Activated naive CD8-positive, alpha-beta T cell treated with anti-CD3 and anti-CD28 coated beads, Interleukin-2, amount 50 U/mL, for 24 hours (primary cell): ENCODE results near the gene TRIM63.

Source experiments
- ATAC-seq: fragments of 150-1000 bp; cut with Tn5 transposase; one replicate; pipeline ENCODE4 v1.10.0; 2021
- DNase-seq: peaks from one replicate; pipeline ENCODE4 v3.0.0; 2021
- H3K27ac Mint-ChIP-seq: one replicate; pipeline ENCODE4 v1.8.0; 2021; ENCODE audit warnings: mild to moderate bottlenecking, mixed read lengths
- H3K27me3 Mint-ChIP-seq: one replicate; pipeline ENCODE4 v1.8.0; 2021; ENCODE audit warnings: mixed read lengths
- H3K36me3 Mint-ChIP-seq: one replicate; pipeline ENCODE4 v1.8.0; 2021; ENCODE audit warnings: low read depth, mixed read lengths
- H3K4me1 Mint-ChIP-seq: one replicate; pipeline ENCODE4 v1.8.0; 2021; ENCODE audit warnings: mixed read lengths
- H3K4me3 Mint-ChIP-seq: one replicate; pipeline ENCODE4 v1.8.0; 2021; ENCODE audit warnings: mild to moderate bottlenecking, moderate library complexity, mixed read lengths
- H3K9me3 Mint-ChIP-seq: one replicate; pipeline ENCODE4 v1.8.0; 2021; ENCODE audit warnings: mixed read lengths

TRIM63 gene

GRCh38 chr1:26038477-26038876 is 29.0 kb downstream of the TRIM63 start:
- Mint-ChIP-seq H3K36me3 (no peaks in the 10 kb centered on the region), H3K4me3 (no peak overlapping the region), H3K27me3 (peaks cover 19% of the 10 kb centered on the region), H3K27ac (no peak overlapping the region), H3K9me3 (no peaks in the 10 kb centered on the region), H3K4me1 (peaks cover 19% of the 10 kb centered on the region)
- ATAC-seq (no peak), DNase-seq (no peak)

GRCh38 chr1:26037904-26038303 is 29.5 kb downstream of the TRIM63 start:
- Mint-ChIP-seq H3K27ac (no peak overlapping the region), H3K9me3 (no peaks in the 10 kb centered on the region), H3K27me3 (peaks cover 14% of the 10 kb centered on the region), H3K4me1 (peaks cover 19% of the 10 kb centered on the region), H3K36me3 (no peaks in the 10 kb centered on the region), H3K4me3 (no peak overlapping the region)
- ATAC-seq (no peak), DNase-seq (no peak)

GRCh38 chr1:26036756-26037281 is 30.6 kb downstream of the TRIM63 start:
- Mint-ChIP-seq H3K27me3 (peaks cover 14% of the 10 kb centered on the region), H3K4me3 (no peak overlapping the region), H3K9me3 (no peaks in the 10 kb centered on the region), H3K4me1 (peaks cover 19% of the 10 kb centered on the region), H3K27ac (no peak overlapping the region), H3K36me3 (no peaks in the 10 kb centered on the region)
- ATAC-seq = no peak
- DNase-seq = no peak

- DNase-seq (peak; percentile 86), ATAC-seq (peak; percentile 72)
- H3K4me3 Mint-ChIP-seq = peak overlapping the region; percentile 87
- H3K36me3 Mint-ChIP-seq = no peaks in the 10 kb centered on the region
- H3K4me1 Mint-ChIP-seq = peaks cover 19% of the 10 kb centered on the region
- peaks cover 14% of the 10 kb centered on the region for H3K27me3 Mint-ChIP-seq
- H3K27ac Mint-ChIP-seq = peak overlapping the region; percentile 75
- no peaks in the 10 kb centered on the region for H3K9me3 Mint-ChIP-seq
Observed at GRCh38 chr1:26035959-26036755, 31.3 kb downstream of the TRIM63 start.

- H3K27me3 Mint-ChIP-seq = peaks cover 14% of the 10 kb centered on the region
- H3K36me3 Mint-ChIP-seq = no peaks in the 10 kb centered on the region
- DNase-seq (peak; percentile 92), ATAC-seq (peak; percentile 82)
- peaks cover 19% of the 10 kb centered on the region for H3K4me1 Mint-ChIP-seq
- peak overlapping the region; percentile 87 for H3K4me3 Mint-ChIP-seq
- H3K9me3 Mint-ChIP-seq = no peaks in the 10 kb centered on the region
- H3K27ac Mint-ChIP-seq = peak overlapping the region; percentile 75
Observed at GRCh38 chr1:26035203-26035958, 32.0 kb downstream of the TRIM63 start.

DNA sequence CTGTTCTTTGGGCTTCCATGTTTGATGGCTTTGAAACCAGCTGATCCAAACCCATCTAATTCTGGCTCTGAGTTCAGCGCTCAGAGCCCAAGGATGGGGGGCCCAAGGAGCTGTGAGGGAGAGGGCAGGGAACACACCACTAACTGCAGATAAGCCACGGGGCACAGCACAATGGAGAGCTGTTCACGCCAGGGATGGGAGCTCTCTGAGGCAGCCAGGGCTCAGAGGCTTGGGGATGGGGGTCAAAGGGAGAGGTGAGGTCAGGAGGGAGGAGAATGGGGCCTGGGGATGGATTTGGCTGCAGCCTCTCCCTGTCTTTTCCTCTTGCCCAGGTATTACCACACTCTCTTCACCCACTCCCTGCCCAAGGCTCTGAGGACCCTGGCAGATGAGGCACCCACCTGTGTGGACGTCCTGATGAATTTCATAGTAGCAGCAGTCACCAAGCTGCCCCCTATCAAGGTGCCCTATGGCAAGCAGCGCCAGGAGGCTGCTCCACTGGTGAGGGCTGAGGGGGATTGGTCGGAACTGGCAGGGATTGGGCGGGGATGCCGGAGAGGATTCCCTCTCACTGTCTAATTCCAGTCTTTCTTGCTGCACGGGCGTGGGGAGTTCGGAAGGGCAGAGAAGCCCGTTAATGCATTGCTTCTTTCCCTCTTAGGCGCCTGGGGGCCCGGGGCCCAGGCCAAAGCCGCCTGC is 32.8 kb downstream of the TRIM63 start:
- peaks cover 19% of the 10 kb centered on the region for H3K4me1 Mint-ChIP-seq
- H3K27me3 Mint-ChIP-seq = peaks cover 13% of the 10 kb centered on the region
- DNase-seq (no peak), ATAC-seq (no peak)
- peak overlapping the region; percentile 87 for H3K4me3 Mint-ChIP-seq
- H3K9me3 Mint-ChIP-seq = no peaks in the 10 kb centered on the region
- H3K27ac Mint-ChIP-seq = no peak overlapping the region
- H3K36me3 Mint-ChIP-seq = no peaks in the 10 kb centered on the region

DNA sequence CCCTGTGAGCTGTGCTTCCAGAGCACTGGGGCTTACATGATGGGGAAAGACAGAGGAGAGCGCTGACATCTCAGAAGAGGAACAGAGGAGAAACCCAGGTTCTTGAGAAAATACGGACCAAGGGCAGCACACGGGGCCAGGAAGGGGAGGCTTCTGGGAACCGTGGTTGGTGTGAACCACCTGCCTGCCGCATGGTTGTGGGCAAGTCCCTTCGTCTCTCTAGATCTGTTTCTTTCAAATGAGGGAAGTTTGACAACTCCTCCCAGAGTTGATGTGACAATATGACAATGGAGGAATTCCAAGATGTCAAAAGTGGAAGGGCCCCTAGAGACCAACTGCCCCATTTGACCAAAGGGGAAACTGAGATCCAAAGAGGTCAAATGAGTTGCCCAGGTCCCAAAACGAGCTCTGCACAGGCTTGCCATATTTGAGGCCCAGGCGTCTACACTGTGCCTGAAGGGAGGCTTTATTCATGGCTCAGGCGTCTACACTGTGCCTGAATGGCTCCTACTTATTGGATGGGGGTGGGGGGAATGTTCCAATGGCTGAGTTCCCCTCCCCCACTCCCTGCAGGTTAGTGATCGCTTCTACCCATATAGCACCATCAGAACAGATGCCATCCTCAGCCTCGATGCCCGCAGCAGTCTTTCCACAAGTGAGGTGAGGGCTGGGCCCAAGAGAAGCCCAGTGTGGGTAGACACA is 34.6 kb downstream of the TRIM63 start:
- Mint-ChIP-seq H3K9me3 (no peaks in the 10 kb centered on the region), H3K27me3 (peaks cover 12% of the 10 kb centered on the region), H3K36me3 (no peaks in the 10 kb centered on the region), H3K4me3 (no peak overlapping the region), H3K4me1 (peaks cover 19% of the 10 kb centered on the region), H3K27ac (no peak overlapping the region)
- ATAC-seq (no peak), DNase-seq (no peak)

DNA sequence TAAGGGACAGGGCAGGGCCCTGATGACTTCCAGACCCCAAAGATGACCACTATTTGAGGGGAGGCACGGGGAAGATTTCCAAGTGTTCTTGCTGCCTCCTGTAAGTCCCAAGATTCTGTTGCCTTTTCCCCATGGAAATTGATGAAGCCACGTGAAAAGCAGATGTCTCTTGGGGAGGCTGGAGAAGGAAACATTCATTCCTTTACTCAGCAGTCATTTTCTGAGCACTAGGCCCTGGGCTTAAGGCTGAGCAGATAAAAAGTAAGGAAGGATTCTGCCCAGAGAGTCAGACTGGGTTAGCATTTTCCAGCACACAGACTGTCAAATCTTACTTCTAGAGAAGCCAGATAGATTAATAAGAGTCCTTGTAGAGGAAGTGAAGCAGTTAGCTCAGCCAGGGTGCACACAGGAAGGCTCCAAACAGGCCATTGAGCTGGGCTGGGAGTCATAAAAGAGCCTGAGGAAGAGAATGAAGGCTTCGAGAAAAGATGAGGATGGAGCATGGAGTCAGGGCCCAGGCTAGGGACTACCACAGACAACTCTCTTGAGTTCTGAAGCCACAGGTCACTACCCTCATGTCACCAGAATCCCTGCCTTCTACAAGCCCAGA is 35.7 kb downstream of the TRIM63 start:
- Mint-ChIP-seq H3K27ac (no peak overlapping the region), H3K4me3 (no peak overlapping the region), H3K27me3 (peaks cover 12% of the 10 kb centered on the region), H3K9me3 (no peaks in the 10 kb centered on the region), H3K36me3 (no peaks in the 10 kb centered on the region), H3K4me1 (peaks cover 19% of the 10 kb centered on the region)
- DNase-seq (no peak), ATAC-seq (no peak)

- H3K4me3 Mint-ChIP-seq = no peak overlapping the region
- no peaks in the 10 kb centered on the region for H3K36me3 Mint-ChIP-seq
- DNase-seq (no peak), ATAC-seq (no peak)
- peaks cover 10% of the 10 kb centered on the region for H3K27me3 Mint-ChIP-seq
- no peaks in the 10 kb centered on the region for H3K9me3 Mint-ChIP-seq
- H3K4me1 Mint-ChIP-seq = peaks cover 14% of the 10 kb centered on the region
- no peak overlapping the region for H3K27ac Mint-ChIP-seq
Observed at GRCh38 chr1:26031196-26031595, 36.2 kb downstream of the TRIM63 start.

DNA sequence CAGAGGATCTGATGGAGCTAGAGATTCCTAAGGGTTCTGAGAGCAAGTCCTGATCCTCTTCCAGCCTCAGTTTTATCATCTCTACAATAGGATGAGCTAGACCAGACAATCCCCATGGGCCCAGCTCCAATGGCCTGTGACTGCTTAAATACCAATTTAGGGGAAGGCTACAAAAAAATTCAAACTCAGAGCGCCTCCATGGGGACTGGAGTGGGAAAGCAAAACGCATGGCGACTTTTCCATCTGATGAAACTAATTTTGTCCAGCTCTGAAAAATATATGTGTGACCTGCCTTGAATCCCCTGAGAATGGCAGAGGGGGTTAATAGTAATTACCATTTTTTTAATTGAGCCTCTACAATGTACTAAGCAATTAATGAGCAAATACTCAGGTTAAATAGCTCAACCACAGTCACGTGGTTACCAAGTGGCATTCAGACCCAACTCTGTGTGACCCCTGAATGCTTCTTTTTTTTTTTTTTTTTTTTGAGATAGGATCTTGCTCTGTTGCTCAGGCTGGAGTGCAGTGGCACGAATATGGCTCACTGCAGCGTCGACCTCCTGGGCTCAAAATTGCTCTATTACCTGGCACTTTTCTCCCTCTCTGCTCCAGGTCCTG is 37.5 kb downstream of the TRIM63 start:
- no peak for ATAC-seq
- no peaks in the 10 kb centered on the region for H3K36me3 Mint-ChIP-seq
- no peak overlapping the region for H3K4me3 Mint-ChIP-seq
- H3K27ac Mint-ChIP-seq = no peak overlapping the region
- no peaks in the 10 kb centered on the region for H3K9me3 Mint-ChIP-seq
- H3K4me1 Mint-ChIP-seq = peaks cover 6% of the 10 kb centered on the region
- DNase-seq = no peak
- peaks cover 10% of the 10 kb centered on the region for H3K27me3 Mint-ChIP-seq

GRCh38 chr1:26029054-26029863 is 38.2 kb downstream of the TRIM63 start:
- Mint-ChIP-seq H3K4me1 (no peaks in the 10 kb centered on the region), H3K4me3 (no peak overlapping the region), H3K36me3 (no peaks in the 10 kb centered on the region), H3K27me3 (peaks cover 7% of the 10 kb centered on the region), H3K9me3 (no peaks in the 10 kb centered on the region), H3K27ac (no peak overlapping the region)
- ATAC-seq = no peak
- no peak for DNase-seq

- H3K4me3 Mint-ChIP-seq = no peak overlapping the region
Observed at GRCh38 chr1:26028490-26028980, 38.9 kb downstream of the TRIM63 start.

More at GRCh38 chr1:26028490-26028980, 38.9 kb downstream of the TRIM63 start:
- H3K27ac Mint-ChIP-seq = no peak overlapping the region
- no peaks in the 10 kb centered on the region for H3K9me3 Mint-ChIP-seq
- H3K4me1 Mint-ChIP-seq = no peaks in the 10 kb centered on the region
- DNase-seq (no peak), ATAC-seq (no peak)
- H3K27me3 Mint-ChIP-seq = peaks cover 4% of the 10 kb centered on the region
- no peaks in the 10 kb centered on the region for H3K36me3 Mint-ChIP-seq
